Right lobe of liver (tissue), 6 donors: ENCODE data around the gene RABGAP1. TPM values are rescaled to one million over a fixed set of nuclear protein-coding genes. Genes with fewer than 3 reads are reported as not detected.

Experiments used
- ATAC-seq, 4 donors: fragments of 200-7000 bp; cut with Tn5 transposase; one replicate each; pipeline ENCODE4 v1.9.1; 2020; ENCODE audit warnings: mild to moderate bottlenecking in 4 of 4, moderate library complexity in 4 of 4
- DNase-seq, 3 donors: peaks; one replicate each; pipeline ENCODE4 v3.0.0-alpha.2; 2020
- H3K27ac ChIP-seq, 3 donors: fragments of 200-600 bp; one replicate each; pipeline ENCODE4 v1.8.0; 2022
- H3K27me3 ChIP-seq, 2 donors: fragments of 200-600 bp; one replicate each; pipeline ENCODE4 v1.8.0; 2022
- H3K36me3 ChIP-seq, 4 donors: fragments of 200-600 bp; sonication (generic) in 1 of 4; one replicate each; pipeline versions ENCODE4 v1.5.1 to v1.8.0; 2017 to 2022; ENCODE audit warnings: control low read depth in 1 of 4
- H3K4me1 ChIP-seq, 4 donors: fragments of 200-600 bp; sonication (generic) in 1 of 4; one replicate each; pipeline versions ENCODE4 v1.5.1 to v1.8.0; 2017 to 2022; ENCODE audit warnings: control low read depth in 1 of 4
- H3K4me3 ChIP-seq, 3 donors: fragments of 200-600 bp; one replicate each; pipeline ENCODE4 v1.8.0; 2022
- H3K9me3 ChIP-seq, 4 donors: fragments of 200-600 bp; sonication (generic) in 1 of 4; one replicate each; pipeline versions ENCODE4 v1.5.1 to v1.8.0; 2017 to 2022; ENCODE audit warnings: control low read depth in 1 of 4
- CTCF ChIP-seq, 4 donors: fragments of 200-600 bp in 3 of 4; fragments of 450-650 bp in 1 of 4; IDR thresholded peaks; one replicate each; pipeline versions ENCODE4 v1.5.1 to v1.8.0; 2016 to 2022; ENCODE audit warnings: antibody characterized with exemption in 4 of 4, mild to moderate bottlenecking in 2 of 4
- POLR2A ChIP-seq: fragments of 450-650 bp; IDR thresholded peaks from one replicate; pipeline ENCODE4 v1.6.1; 2017; ENCODE audit warnings: antibody characterized with exemption, mild to moderate bottlenecking
- WGBS: methylation state at CpG from one replicate; pipeline ENCODE4 v1.1.6; 2018; ENCODE audit warnings: low coverage, low lambda C conversion rate; ENCODE audit not compliant: insufficient coverage; ENCODE audit errors: missing lambda C conversion rate; 5-methylcytosine and 5-hydroxymethylcytosine counted together
- intact Hi-C, 2 donors: fragments of 100-400 bp; cut with DNase I; formaldehyde crosslinking; loops; one replicate each; pipeline versions ENCODE4 v1.11.2 to v1.14.1; 2022
- total RNA-seq, 6 experiments: library from RNA; depleted of rRNA in 2 of 6; stranded (reverse); fragments of >200 nt in 2 of 6; fragmentation: NEBNext Ultra II Directional in 3 of 6; extraction: Animal tissue kit (Norgen Biotek cat#: 25700) in 3 of 6; gene quantifications; one replicate each; pipeline versions ENCODE4 v1.1.0 to v1.2.4, GENCODE V29; 2016 to 2023
- donor health status: DM: no; HTN: yes; CAD: no.
- donor health status: DM: no; HTN: no; CAD: no.
- donor health status: DM: no; HTN: no; CAD: no.
- donor health status: DM: no; HTN: yes; CAD: no.
- donor health status: DM: no; HTN: yes; CAD: no.

The RABGAP1 gene
- total RNA-seq, 6 experiments from 2014 or later: 11.4 to 15.4 (median 13.5) TPM

DNA sequence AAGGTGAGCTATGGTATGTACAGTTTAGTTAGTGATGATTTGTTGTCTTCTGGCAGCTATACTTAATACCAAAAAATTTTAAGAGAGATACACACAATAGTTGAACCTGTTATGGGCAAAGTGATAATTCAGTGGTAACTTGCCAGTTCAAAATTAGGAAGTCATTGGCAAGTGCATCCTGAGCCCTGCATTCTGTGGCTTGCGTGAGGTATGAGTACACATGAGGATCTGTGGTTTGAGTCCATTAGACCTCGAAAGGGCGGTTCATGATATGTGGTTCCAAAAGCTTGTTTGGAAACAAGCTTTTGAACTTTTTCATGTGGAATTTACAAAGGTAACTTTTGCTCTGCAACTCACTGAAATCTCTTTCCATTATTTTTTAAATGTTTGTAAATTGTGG, 139.6 kb downstream of the RABGAP1 start:
- ATAC-seq: no peak
- DNase-seq: no peak
- H3K36me3 ChIP-seq: peaks cover 0 to 9% (median 0%) of the 10 kb centered on the region in 4 donors
- 74% methylated on average over 3 of the region's 3 CpGs for WGBS
- H3K27ac ChIP-seq: no peak overlapping the region
- H3K4me3 ChIP-seq: no peak overlapping the region
- H3K9me3 ChIP-seq: no peaks in the 10 kb centered on the region
- intact Hi-C loops: loop anchor here in 1 of 2 donors (10.0 kb wide), 1 partner anchor 264 kb away; no protein-coding TSS in a partner anchor
- H3K27me3 ChIP-seq: no peaks in the 10 kb centered on the region
- H3K4me1 ChIP-seq: no peaks in the 10 kb centered on the region
- no peak for TF ChIP-seq POLR2A
- TF ChIP-seq CTCF (IDR thresholded peaks at IDR 0.05): no peak

- no peak overlapping the region for H3K4me3 ChIP-seq
Observed at GRCh38 chr9:123081824-123082223, 141.0 kb downstream of the RABGAP1 start.

GRCh38 chr9:123083680-123084079, 142.9 kb downstream of the RABGAP1 start:
- H3K27me3 ChIP-seq: no peaks in the 10 kb centered on the region
- no peak overlapping the region for H3K4me3 ChIP-seq
- 67% methylated on average over 6 of the region's 6 CpGs for whole genome bisulfite sequencing
- peaks cover 0 to 3% (median 0%) of the 10 kb centered on the region in 4 donors for H3K36me3 ChIP-seq
- no peak for TF ChIP-seq POLR2A
- TF ChIP-seq CTCF (IDR thresholded peaks at IDR 0.05): no peak
- intact Hi-C loops: loop anchor here in 1 of 2 donors (10.0 kb wide), 1 partner anchor 261 kb away; no protein-coding TSS in a partner anchor
- ATAC-seq: no peak
- H3K27ac ChIP-seq: no peak overlapping the region
- DNase-seq: no peak
- no peaks in the 10 kb centered on the region for H3K9me3 ChIP-seq
- peaks cover 0 to 12% (median 0%) of the 10 kb centered on the region in 4 donors for H3K4me1 ChIP-seq

More at GRCh38 chr9:123081824-123082223, 141.0 kb downstream of the RABGAP1 start:
- 14% methylated on average over 2 of the region's 2 CpGs for WGBS
- intact Hi-C loops: loop anchor here in 1 of 2 donors (10.0 kb wide), 1 partner anchor 263 kb away; no protein-coding TSS in a partner anchor
- peak; percentile 72 to 82 (median 78) for ATAC-seq
- Histone ChIP-seq H3K4me1 (peaks cover 0 to under 1% (median 0%) of the 10 kb centered on the region in 4 donors), H3K27me3 (no peaks in the 10 kb centered on the region), H3K9me3 (no peaks in the 10 kb centered on the region), H3K36me3 (peaks cover 0 to 9% (median 0%) of the 10 kb centered on the region in 4 donors), H3K27ac (no peak overlapping the region)
- TF ChIP-seq POLR2A: no peak
- peak; percentile 60 to 69 (median 68) for TF ChIP-seq CTCF (IDR thresholded peaks at IDR 0.05)
- no peak for DNase-seq

DNA sequence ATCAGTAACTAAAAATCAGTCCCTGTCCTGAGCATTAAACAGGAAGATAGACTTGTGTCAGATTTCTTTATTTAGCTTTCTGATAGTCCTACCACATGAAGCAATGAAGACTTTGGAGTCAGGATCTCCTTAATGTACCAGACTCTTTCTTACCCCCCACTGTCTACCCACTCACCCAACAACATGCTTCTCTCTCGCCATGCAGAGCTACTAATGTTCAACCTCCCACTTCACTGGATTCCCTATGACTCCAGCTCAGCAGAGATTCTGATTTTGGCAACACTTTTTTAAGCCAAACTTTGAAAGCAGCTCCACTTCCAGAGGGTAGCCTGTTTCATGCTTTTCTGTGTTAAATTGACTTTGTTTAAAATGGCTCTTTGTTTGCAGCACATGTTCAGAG, 143.4 kb downstream of the RABGAP1 start:
- H3K4me3 ChIP-seq: no peak overlapping the region
- TF ChIP-seq POLR2A (no peak), CTCF (IDR thresholded peaks at IDR 0.05) (no peak)
- no peaks in the 10 kb centered on the region for H3K27me3 ChIP-seq
- peaks cover 0 to 17% (median 0%) of the 10 kb centered on the region in 4 donors for H3K4me1 ChIP-seq
- no peak overlapping the region for H3K27ac ChIP-seq
- intact Hi-C loops: loop anchor here in 1 of 2 donors (10.0 kb wide), 1 partner anchor 261 kb away; no protein-coding TSS in a partner anchor
- 100% methylated on average over 1 of the region's 1 CpG for WGBS
- ATAC-seq (no peak), DNase-seq (no peak)
- H3K9me3 ChIP-seq: no peaks in the 10 kb centered on the region
- peaks cover 0 to 3% (median 0%) of the 10 kb centered on the region in 4 donors for H3K36me3 ChIP-seq
